H1 (cell line): ENCODE data around the gene ARL5A.

ENCODE experiments used
- BCL11A ChIP-seq, 2 experiments: IDR thresholded peaks; one replicate each; pipeline ENCODE4 v1.6.1; 2011; ENCODE audit warnings: low read depth in 2 of 2, low read length in 2 of 2, mild to moderate bottlenecking in 2 of 2
- EZH2 ChIP-seq: fragments of 200-600 bp; sonication (generic); IDR thresholded peaks from 2 replicates; pipeline ENCODE4 v1.7.1; 2012; ENCODE audit warnings: low read depth, mild to moderate bottlenecking, moderate library complexity, low read length, inconsistent platforms; ENCODE audit not compliant: severe bottlenecking
- MAX ChIP-seq: IDR thresholded peaks from 2 replicates; pipeline ENCODE4 v1.6.1; 2012; ENCODE audit warnings: inconsistent platforms

DNA sequence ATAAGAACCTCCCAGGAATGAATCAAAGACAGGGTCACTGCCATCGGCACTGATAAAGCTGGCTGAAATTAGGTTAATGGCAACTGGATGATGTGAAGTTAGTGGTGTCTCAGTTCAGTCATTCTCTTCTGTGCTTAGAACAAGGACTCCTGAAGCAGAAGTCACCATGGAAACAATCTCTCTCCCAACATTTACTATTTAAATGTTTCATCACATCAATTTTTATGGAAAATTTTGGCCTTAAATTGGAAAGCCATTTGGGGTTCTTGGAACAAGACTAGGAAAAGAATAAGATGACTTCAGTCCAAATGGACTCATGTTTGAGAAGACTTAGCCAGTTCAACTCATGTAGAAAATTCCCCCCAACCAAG lies 15.5 kb upstream of the ARL5A start:
- no peak for TF ChIP-seq EZH2
- TF ChIP-seq MAX = no peak
- no peak for TF ChIP-seq BCL11A (IDR thresholded peaks at IDR 0.05; ENCODE audit: low read depth in 2 of 2, low read length in 2 of 2)
